NCI-H524 (cell line): ENCODE data around the gene TRIM58.

ENCODE experiments used
- DNase-seq, 2 experiments: peaks; one replicate each; lab custom pipeline; 2025; lab: John Stamatoyannopoulos, UW

TRIM58 gene, protein sequence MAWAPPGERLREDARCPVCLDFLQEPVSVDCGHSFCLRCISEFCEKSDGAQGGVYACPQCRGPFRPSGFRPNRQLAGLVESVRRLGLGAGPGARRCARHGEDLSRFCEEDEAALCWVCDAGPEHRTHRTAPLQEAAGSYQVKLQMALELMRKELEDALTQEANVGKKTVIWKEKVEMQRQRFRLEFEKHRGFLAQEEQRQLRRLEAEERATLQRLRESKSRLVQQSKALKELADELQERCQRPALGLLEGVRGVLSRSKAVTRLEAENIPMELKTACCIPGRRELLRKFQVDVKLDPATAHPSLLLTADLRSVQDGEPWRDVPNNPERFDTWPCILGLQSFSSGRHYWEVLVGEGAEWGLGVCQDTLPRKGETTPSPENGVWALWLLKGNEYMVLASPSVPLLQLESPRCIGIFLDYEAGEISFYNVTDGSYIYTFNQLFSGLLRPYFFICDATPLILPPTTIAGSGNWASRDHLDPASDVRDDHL

DNA sequence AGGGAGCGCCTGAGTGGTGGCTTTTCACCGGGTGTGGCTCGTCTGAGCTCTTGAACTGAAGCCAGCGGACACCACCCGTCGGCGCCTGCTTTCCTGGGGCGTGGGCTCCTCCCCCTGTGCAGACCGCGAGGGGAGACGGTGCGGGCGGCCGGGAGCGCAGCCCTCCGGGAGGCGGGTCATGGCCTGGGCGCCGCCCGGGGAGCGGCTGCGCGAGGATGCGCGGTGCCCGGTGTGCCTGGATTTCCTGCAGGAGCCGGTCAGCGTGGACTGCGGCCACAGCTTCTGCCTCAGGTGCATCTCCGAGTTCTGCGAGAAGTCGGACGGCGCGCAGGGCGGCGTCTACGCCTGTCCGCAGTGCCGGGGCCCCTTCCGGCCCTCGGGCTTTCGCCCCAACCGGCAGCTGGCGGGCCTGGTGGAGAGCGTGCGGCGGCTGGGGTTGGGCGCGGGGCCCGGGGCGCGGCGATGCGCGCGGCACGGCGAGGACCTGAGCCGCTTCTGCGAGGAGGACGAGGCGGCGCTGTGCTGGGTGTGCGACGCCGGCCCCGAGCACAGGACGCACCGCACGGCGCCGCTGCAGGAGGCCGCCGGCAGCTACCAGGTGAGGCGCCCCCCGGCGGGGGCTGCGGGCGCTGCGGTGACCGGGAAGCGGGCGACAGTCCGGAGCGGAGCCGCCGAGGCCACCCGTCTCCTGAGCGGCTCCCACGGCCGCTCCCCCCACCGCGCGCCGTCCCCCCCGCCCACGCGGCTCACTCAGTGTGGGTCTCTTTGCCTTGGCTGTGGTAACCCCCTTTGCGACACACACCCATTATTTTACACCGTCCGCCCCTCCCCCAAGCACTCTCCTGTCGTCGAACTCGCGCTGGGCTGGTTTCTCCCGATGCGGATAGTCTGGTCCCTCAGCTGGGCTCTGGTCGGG lies at the start of gene TRIM58:
Gene TRIM58 (plus strand): TSS at position 119 of the 916 bp plus-strand sequence. CDS start 60 bp downstream, at position 179.
- no peak for DNase-seq

DNA sequence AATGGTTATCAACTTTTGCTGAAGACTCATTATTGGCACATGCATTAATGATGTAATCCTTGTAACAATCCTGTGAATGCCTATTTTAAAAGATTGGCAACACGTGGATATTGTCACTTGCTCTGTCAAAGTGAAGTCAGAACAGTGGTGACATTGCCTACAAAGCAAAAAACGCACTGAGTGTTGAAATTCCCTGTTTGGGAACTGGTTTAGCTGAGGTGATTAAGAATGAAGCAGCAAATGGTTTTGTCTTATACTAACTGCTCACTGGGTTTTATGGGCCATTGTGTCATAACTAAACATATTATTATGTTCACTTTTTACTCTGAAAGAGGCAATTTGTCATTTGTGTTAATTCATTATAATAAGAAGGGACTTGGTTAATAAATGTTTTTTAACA lies 44.4 kb upstream of the TRIM58 start:
- no peak for DNase-seq

DNA sequence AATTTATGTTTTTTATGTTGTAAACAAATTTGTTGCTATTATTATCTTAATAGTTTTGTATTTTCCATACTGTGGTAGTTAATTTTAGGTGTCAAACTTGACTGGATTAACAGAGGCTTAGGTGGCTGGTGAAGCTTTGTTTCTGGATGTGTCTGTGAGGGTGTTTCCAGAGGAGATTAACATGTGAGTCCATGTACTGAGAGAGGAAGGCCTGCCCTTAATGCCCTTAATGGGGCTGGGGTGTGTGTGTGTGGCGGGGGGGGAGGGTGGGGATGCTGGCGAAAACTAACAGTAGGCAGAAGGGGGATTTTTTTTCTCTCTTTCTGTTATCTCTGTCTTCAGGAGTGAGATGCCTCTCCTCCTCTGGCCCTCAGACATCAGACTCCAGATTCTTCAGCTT lies 34.9 kb upstream of the TRIM58 start:
- DNase-seq = no peak

DNA sequence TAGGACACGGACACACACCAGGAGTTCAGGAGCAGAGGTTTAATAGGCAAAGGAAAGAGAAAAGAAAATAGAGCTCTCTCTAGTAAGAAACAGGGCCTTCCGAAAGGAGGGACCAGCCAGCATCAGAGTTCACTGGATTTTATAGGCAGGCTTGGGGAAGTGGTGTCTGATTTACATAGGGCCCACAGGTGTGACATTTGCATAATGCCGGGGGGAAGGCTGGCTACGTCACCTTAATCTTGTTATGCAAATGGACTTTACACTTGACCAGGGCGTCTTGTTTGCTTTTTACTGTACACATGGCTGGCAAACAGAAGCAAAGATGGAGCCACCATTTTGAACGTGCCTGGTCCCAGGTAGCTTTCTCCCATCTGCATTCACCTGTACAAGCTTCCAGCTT lies 33.0 kb upstream of the TRIM58 start, which contains the start of gene OR14A16:
Gene OR14A16 (minus strand): TSS at position 97 of the 400 bp plus-strand sequence. CDS start 8,390 bp downstream, outside the sequence.
- DNase-seq = no peak

DNA sequence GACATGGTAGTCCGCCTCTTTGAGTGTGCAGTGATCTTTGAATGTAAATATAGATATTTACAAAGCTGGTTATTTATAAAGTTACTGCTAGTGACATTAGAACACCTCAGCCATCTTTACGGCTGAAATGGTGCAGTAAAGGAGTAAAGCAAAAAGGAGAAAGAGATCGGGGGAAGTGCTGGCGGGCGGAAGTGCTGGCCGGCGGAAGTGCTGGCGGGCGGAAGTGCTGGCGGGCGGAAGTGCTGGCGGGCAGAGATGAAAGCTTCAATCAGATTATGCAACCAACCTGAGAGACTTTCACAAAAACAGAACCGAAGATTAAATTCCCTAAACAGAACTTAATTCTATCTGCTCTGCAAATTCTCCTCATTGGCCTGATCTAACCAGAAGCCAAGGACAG lies 31.6 kb upstream of the TRIM58 start:
- DNase-seq = no peak

DNA sequence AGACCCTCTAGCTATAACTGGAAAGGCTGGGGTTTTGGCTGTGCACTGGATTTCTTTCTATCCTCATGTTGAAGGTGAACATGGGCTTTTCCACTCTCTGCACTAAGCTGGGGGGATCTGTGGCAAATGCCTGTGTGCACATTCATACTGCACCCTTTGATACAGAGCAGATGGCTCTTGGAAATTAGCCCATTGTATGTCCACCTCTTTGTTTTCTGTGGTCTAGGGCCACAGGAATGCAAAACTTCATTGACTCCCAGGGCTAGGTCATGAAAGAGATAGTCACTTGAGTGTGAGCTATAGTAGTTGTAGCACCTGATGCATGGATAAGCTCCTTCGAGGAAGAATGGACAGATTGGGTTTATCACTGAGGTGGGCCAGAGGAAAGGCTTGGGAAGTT lies 27.3 kb upstream of the TRIM58 start:
- DNase-seq = no peak

DNA sequence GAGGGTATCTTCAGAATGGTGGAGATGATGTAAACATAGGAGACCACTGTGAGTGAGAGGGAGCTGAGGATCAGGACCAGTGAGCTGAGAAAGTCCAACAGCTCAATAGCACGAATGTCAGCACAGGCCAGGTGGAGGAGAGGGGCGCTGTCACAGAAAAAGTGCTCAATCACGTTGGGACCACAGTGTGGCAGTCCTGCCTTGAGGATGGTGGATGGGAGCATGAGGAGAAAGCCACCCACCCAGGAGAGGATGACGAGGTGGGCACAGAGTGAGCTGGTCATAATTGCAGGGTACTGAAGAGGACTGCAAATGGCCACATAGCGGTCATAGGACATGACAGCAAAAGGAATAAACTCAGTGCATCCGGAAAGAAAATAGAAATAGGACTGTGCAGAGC lies 23.4 kb upstream of the TRIM58 start:
- no peak for DNase-seq

DNA sequence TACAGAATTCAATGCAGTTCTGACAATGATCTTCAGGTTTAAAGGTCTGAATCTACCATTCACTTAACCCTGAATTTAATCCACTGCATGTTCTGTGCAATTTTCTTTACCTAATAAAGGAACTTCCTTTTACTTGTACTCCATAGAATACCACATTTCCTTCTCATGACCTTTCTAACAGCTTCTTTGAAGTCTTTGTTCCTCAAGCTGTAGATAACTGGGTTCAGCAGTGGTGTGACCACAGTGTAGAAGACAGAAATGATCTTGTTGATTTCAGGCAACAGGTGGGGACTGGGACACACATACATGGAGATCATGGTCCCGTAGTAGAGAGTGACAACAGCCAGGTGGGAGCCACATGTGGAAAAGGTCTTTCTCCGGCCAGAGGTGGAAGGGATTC lies 16.2 kb upstream of the TRIM58 start:
- no peak for DNase-seq

DNA sequence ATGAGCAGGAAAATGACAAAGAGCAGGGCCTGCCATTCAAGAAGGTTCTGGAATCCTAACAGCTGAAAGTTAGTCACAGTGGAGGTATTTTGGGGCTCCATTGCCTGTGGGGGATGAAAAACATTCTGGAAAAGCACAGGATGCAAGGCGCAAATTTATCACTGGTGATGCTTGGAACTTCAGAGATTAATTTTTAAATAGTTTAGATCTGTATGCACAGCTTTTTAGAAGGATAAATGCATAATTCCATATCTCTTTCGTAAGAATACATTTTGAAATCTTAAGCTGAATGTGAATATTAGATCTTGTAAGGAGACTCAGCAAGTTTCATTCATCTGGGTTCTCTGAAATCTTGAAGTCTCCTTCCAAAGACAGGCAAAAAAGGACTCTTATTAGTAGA lies 15.2 kb upstream of the TRIM58 start, which contains the start of gene OR11L1:
Gene OR11L1 (minus strand): TSS at position 101 of the 400 bp plus-strand sequence. CDS start 0 bp downstream, at position 101.
- no peak for DNase-seq

DNA sequence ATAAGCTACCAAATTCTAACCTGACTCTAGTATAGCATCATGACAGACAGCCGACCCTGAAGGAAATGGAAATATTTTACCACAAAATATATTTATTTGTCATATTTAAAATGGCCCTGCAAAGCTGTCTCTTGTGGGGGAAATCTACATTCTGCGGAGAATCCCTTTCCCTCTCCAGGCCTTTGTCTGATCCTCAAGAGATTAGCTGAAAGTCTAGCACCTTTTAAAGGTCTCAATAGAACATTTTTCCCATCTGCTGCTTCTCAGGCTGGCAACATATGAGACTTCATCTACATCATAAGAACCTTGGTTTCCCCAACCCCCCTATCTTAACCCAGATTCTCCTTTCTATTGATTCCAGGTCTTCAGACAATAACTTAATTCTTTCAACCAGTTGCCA lies 13.6 kb upstream of the TRIM58 start:
- DNase-seq = no peak

DNA sequence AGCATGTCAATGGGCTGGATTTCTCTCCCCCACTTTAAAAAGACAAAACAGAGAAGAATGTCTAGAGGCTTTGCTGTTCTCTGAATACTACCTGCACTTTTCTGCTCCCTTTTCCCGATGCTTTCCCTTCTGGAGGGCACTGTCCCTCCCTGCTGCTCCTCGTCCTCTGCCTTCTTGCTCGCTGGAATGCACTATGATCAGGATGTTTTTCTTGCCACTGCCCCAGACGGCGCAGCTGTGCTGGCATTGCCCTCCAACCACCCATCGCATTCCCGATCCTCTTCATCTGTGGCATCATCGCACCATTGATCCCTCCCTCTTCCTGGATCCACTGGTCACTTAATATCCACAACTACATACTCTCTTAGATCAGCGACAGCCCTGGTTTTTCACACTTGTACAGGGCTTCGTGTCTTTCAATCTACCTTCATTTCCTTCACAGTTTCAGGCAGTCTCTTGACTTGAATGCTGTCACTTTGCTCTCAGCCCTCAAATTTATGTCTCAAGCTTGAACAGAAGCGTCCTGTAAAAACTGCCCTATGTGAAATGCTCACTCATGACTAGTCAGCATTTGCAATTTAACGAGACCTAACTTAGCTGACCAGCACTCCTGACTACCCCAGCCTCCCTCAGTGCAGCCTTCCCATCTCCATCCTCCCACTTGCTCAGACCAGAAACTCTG lies 11.8 kb upstream of the TRIM58 start:
- DNase-seq = no peak

DNA sequence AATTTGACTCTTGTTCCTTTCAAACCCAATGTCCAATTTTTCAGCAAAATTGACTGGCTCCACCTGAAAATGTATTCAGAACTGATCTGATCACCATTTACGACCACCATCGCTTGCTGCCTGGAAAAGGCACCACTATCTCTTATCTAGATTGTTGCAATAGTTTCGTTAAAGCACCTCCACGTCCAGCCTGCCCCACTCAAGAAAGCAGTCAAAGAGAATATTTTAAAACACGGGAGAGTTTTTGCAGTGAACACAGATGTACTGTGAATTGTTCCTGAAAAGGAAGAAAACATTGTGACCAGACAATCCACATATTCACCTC lies 11.3 kb upstream of the TRIM58 start:
- DNase-seq = no peak

DNA sequence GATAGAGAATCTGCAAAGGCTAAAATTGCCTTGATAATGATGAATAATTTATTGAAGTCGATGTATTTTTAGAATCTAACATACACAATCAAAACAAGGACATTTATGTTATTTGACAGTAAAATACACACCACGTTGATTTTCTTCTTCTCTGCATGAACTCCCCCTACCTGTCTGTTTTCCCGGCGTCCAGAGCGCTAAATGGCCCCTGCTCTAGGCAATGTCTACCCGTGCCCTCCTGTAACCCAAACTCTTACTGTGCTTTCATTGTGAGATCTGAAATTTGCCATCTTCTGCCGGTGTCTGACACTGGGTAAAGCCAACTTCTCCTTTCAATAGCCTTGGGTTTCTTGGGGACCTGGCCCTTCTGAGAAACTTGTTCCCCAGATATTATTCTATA lies 8.6 kb upstream of the TRIM58 start:
- no peak for DNase-seq

DNA sequence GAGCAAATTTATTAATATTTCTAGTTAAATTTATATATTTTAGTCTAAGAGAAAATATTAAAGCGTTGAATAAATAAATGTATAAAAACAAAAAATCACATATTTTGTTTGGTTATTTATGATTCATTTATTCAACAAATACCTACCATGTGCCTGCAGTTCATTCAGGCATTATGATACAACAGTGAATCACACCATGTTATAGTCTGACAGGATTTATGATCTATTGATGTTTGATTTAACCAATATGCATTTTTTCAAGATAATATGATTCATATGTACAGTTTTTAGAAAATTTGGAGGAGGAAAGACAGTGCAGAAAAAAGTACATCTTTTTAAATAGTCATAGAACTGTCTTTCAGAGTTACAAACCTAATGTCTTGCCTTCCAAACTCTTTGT lies 7.4 kb upstream of the TRIM58 start:
- no peak for DNase-seq

DNA sequence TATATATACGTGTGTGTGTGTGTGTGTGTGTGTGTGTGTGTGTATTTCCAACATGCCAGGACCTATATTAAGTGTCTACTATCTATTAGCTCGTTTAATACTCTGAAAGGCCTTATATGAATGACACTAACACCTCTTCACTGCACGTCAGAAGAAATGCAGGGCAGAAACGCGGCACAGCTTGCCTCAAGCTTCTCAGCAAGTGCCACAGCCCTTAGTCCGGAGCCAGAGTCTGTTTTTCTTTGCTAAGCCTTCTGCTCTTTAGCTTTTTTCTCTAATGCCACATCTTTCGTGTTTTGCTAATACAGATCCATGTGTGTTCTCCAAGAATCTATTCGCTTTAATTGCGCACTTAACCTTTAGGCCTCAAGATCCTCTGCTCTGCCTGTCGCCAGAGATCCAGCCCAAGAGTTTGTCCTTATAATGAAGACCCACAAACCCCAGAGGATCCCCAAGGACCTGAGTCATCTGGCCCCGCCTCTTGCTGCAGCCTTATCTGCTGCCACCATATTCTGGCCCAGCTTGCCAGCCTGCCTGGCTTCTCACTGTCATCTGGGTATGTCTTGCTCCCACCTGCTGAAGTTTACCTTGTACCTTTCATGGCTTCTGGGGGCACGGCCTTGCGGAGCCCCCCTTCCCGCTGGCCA lies 2.0 kb upstream of the TRIM58 start:
- DNase-seq = no peak

DNA sequence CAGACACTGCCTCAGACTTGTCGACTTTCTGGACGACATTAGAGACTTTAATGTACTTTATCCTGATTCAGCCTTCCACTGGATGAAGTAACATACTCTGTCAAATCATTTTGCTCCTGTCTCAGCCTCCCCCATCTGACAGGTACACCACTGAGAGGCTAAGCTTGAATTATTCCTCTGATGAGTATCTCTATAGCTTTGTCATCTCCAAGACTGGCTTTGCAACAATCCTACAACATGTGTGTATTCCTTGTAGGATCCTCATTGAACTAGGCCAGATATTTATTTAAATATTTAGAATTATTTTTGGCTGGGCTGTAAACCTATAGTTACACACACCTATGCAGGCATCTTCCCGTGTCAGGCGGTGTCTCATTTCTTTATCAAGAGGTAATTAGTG lies 1.1 kb upstream of the TRIM58 start:
- DNase-seq = no peak

DNA sequence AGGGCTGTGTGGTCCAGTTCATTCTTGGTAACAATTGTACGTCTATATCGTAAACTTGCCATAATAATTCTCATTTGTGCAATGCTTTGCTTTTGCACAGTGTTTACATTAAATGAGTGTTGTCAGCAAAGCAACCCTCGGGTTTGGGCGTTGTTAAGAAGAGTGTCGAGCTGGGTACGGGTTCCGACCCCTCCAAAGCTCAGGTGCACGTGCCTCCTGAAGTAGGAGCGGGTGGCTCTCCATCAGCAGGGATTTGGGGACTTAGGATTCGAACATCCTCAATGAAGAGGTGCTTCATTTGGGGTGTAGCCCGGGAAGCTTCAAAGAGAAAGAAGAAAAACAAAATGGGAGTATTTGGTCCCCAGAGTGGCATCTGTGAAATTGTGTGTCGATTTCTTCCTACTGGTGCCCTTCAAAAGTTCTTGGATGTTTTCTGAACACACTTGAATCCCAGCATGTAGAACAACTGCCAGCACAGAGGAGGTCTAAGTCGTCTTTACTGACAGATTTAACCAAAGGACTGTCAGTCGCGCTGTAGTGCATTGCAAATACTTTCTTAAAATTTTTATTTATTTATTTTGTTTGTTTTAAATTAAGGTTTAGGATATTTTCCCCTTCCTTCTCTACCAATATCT lies 1.1 kb downstream of the TRIM58 start:
- no peak for DNase-seq

DNA sequence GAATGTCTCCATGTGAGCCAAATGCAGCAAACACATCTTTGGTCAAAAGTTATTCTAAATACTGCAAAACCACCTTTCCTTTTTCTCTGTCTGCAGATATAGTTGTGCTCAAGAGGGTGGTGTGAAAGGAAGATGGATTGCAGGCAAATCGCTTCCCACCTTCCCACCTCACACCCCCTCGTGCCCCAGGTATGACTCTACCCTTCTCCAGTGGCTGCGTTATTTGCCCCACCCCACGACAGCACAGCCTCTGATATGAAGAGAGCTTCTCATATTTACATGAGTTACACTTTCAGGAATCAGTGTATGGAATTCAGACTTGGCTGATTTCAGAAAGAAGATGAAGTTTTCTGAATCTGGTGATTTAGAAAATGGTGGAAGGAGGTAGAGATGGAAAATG lies 5.8 kb downstream of the TRIM58 start:
- DNase-seq = no peak

DNA sequence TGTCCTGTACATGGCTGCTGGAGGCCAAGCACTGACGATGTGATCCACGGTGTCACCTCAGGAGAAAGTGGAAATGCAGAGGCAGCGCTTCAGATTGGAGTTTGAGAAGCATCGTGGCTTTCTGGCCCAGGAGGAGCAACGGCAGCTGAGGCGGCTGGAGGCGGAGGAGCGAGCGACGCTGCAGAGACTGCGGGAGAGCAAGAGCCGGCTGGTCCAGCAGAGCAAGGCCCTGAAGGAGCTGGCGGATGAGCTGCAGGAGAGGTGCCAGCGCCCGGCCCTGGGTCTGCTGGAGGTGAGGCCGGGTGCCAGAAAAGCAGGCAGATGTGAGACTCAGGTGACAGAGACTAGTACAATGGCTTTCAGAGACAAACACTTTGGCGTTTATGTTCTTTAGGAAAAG lies 7.7 kb downstream of the TRIM58 start:
- DNase-seq = no peak

DNA sequence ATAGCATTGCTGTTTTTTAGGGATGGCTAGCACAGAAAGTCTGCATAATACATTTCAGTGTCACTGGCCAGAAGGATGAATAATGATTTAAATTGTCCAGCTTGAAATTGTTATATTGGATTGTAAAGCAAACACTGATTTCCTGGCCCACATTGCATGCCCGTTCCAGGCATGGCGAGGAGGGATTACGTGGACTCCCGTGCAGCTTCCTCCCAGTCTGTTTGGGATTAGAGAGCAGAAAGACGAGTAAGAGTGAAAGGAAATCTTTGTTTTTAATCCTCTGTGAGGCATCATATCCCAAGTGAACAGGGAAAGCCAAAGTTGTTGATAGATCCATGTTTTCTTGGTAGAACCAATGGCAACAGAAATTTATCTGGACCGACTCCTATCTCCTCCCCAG lies 8.4 kb downstream of the TRIM58 start:
- no peak for DNase-seq

DNA sequence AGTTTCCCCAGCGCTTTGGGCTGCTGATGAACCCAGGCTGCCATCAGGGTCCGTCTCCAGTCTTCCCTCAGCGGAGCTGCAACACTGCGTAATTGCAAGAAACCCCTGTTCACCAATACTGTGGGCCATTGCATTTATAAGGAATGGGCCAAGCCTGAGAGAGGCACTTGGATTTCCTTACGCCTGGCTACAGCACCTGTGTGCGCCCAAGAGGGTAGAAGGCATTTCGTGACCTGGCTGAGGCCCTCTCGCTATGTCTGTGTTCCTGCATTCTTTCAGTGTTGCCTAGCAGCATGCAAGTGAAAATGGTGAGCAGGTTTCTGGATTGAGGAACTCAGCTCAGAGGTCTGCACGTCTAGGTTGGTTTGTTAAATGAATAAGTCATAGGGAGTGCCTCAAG lies 26.4 kb downstream of the TRIM58 start:
- DNase-seq = no peak
